Activated CD8-positive, alpha-beta T cell treated with anti-CD3 and anti-CD28 coated beads for 36 hours (primary cell): ENCODE results near the gene IL1RAPL2. TPM values are rescaled to one million over a fixed set of nuclear protein-coding genes. Genes with fewer than 3 reads are reported as not detected.

ENCODE experiments used
- ATAC-seq: fragments of 200-7000 bp; cut with Tn5 transposase; one replicate; pipeline ENCODE4 v1.10.0; 2021; ENCODE audit warnings: mild to moderate bottlenecking, moderate library complexity
- CTCF ChIA-PET: fragments of 350-600 bp; sonication (Branson Sonifier 250); formaldehyde crosslinking; loops from one replicate; lab custom pipeline; 2021; ENCODE audit warnings: antibody characterized with exemption; lab: Charles Lee
- POLR2A ChIA-PET: fragments of 350-600 bp; sonication (Branson Sonifier 250); formaldehyde crosslinking; loops from one replicate; lab custom pipeline; 2021; ENCODE audit warnings: antibody characterized with exemption; lab: Charles Lee
- DNase-seq: peaks from one replicate; pipeline ENCODE4 v3.0.0-alpha.2; 2020
- H3K27ac Mint-ChIP-seq: one replicate; pipeline ENCODE4 v1.8.0; 2021; ENCODE audit warnings: mild to moderate bottlenecking, mixed read lengths
- H3K27me3 Mint-ChIP-seq: one replicate; pipeline ENCODE4 v1.8.0; 2021; ENCODE audit warnings: mixed read lengths
- H3K36me3 Mint-ChIP-seq: one replicate; pipeline ENCODE4 v1.8.0; 2021; ENCODE audit warnings: low read depth, mixed read lengths
- H3K4me1 Mint-ChIP-seq: one replicate; pipeline ENCODE4 v1.8.0; 2021; ENCODE audit warnings: low read depth, mixed read lengths
- H3K4me3 Mint-ChIP-seq: one replicate; pipeline ENCODE4 v1.8.0; 2021; ENCODE audit warnings: mild to moderate bottlenecking, moderate library complexity, mixed read lengths
- H3K9me3 Mint-ChIP-seq: one replicate; pipeline ENCODE4 v1.8.0; 2021; ENCODE audit warnings: mixed read lengths
- CTCF ChIP-seq: fragments of 200-600 bp; IDR thresholded peaks from one replicate; pipeline ENCODE4 v1.8.0; 2022; ENCODE audit warnings: antibody characterized with exemption, mild to moderate bottlenecking
- intact Hi-C: fragments of 100-400 bp; cut with micrococcal nuclease; formaldehyde crosslinking; loops from one replicate; pipeline ENCODE4 v1.10.0; 2022
- total RNA-seq, 2 experiments: library from RNA; stranded (reverse); gene quantifications; one replicate each; pipeline ENCODE4 v1.2.3, GENCODE V29; 2021

Gene IL1RAPL2
- total RNA-seq, 2 experiments from 2014 or later = not detected

- no peak for TF ChIP-seq CTCF
- CTCF ChIA-PET = no interaction called here
- no peaks in the 10 kb centered on the region for H3K36me3 Mint-ChIP-seq
- DNase-seq = no peak
- POLR2A ChIA-PET = no interaction called here
- peaks cover 3% of the 10 kb centered on the region for H3K9me3 Mint-ChIP-seq
- no peak for ATAC-seq
- H3K27me3 Mint-ChIP-seq = no peaks in the 10 kb centered on the region
- H3K4me3 Mint-ChIP-seq = no peak overlapping the region
- no peaks in the 10 kb centered on the region for H3K4me1 Mint-ChIP-seq
- no peak overlapping the region for H3K27ac Mint-ChIP-seq
- intact Hi-C loops = no loop called here
Measured at GRCh38 chrX:105527759-105528158, 961.8 kb downstream of the IL1RAPL2 start.

- no peak for TF ChIP-seq CTCF
- H3K36me3 Mint-ChIP-seq = no peaks in the 10 kb centered on the region
- ChIA-PET CTCF (no interaction called here), POLR2A (no interaction called here)
- ATAC-seq (no peak), DNase-seq (no peak)
- H3K4me3 Mint-ChIP-seq = no peak overlapping the region
- H3K4me1 Mint-ChIP-seq = no peaks in the 10 kb centered on the region
- H3K9me3 Mint-ChIP-seq = peaks cover 3% of the 10 kb centered on the region
- H3K27me3 Mint-ChIP-seq = no peaks in the 10 kb centered on the region
- no peak overlapping the region for H3K27ac Mint-ChIP-seq
- intact Hi-C loops = no loop called here
Measured at GRCh38 chrX:105533951-105534350, 968.0 kb downstream of the IL1RAPL2 start.

GRCh38 chrX:105543283-105543682, 977.3 kb downstream of the IL1RAPL2 start:
- Mint-ChIP-seq H3K27me3 (no peaks in the 10 kb centered on the region), H3K36me3 (no peaks in the 10 kb centered on the region), H3K4me3 (no peak overlapping the region), H3K4me1 (no peaks in the 10 kb centered on the region), H3K9me3 (peaks cover 2% of the 10 kb centered on the region), H3K27ac (no peak overlapping the region)
- intact Hi-C loops = no loop called here
- ChIA-PET POLR2A (no interaction called here), CTCF (no interaction called here)
- TF ChIP-seq CTCF = no peak
- ATAC-seq (no peak), DNase-seq (no peak)

GRCh38 chrX:105550043-105550663, 984.2 kb downstream of the IL1RAPL2 start:
- no peak for ATAC-seq

GRCh38 chrX:105552395-105552794, 986.4 kb downstream of the IL1RAPL2 start:
- ATAC-seq = no peak
- ChIA-PET POLR2A (no interaction called here), CTCF (no interaction called here)
- no peaks in the 10 kb centered on the region for H3K27me3 Mint-ChIP-seq
- no peaks in the 10 kb centered on the region for H3K36me3 Mint-ChIP-seq
- TF ChIP-seq CTCF = no peak
- no peaks in the 10 kb centered on the region for H3K4me1 Mint-ChIP-seq
- intact Hi-C loops = no loop called here
- no peak overlapping the region for H3K27ac Mint-ChIP-seq
- DNase-seq = no peak
- no peak overlapping the region for H3K4me3 Mint-ChIP-seq
- H3K9me3 Mint-ChIP-seq = peaks cover 2% of the 10 kb centered on the region

More at GRCh38 chrX:105550043-105550663, 984.2 kb downstream of the IL1RAPL2 start:
- Mint-ChIP-seq H3K4me3 (no peak overlapping the region), H3K36me3 (no peaks in the 10 kb centered on the region), H3K27me3 (no peaks in the 10 kb centered on the region), H3K9me3 (peaks cover 2% of the 10 kb centered on the region), H3K4me1 (no peaks in the 10 kb centered on the region), H3K27ac (no peak overlapping the region)
- CTCF ChIA-PET = no interaction called here
- DNase-seq = no peak
- intact Hi-C loops = no loop called here
- TF ChIP-seq CTCF = no peak
- POLR2A ChIA-PET = no interaction called here
